GM18861 (cell line): ENCODE data around the gene ANO1.

Source experiments
- ATAC-seq: cut with Tn5 transposase; IDR thresholded peaks from one replicate; pipeline ENCODE4 v1.9.1; 2021; ENCODE audit not compliant: unreplicated experiment

ANO1 gene

DNA sequence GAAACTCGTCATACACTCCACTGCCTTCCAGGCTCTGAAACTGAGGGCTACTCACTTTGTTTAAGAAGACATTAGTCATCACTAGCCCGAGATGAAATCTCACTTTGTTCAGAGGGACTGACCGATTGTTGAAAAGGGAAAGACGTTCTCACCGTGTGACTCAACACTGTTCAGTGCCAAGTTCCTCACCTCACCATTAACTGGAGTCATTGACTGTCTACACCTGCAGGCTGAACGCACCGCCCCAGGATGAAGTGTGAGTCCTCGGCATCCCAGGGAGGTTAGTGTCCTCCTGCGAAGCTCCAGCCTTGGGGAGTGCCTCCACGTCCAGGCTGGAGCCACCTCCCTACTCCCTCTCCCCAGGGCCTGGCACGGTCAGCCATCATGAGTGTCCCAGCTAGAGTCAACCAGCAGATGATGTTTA is 155.4 kb downstream of the ANO1 start:
- ATAC-seq = no peak

DNA sequence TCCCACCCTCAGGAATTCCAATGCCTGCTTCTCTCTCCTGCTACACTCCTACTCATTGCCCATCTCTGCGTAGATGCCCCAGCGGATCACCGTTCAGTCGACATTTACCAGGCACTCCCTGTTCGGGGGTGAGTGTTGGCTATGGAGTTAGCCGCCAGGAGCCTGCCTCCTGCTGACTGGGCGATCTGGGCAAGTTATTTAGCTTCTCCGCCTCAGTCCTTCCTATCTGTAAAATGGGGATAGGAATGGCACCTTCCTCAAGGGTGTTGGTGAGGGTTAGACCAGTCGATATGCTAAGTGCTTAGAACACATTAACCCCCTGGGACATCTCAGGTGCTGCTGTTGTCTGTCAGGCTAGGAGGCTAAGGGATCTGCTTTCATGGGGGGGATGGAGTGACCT is 155.8 kb downstream of the ANO1 start:
- ATAC-seq = no peak
